GM19452 (cell line): Measurements from ENCODE around the gene PIK3R5.
A peak's percentile ranks its signal among the peaks of the same experiment; 100 is the strongest.

ENCODE experiments used
- ATAC-seq: cut with Tn5 transposase; IDR thresholded peaks from one replicate; pipeline ENCODE4 v1.9.1; 2021; ENCODE audit not compliant: unreplicated experiment

The PIK3R5 gene

GRCh38 chr17:8925141-8925540 lies 40.4 kb downstream of the PIK3R5 start:
- ATAC-seq, result no peak

DNA sequence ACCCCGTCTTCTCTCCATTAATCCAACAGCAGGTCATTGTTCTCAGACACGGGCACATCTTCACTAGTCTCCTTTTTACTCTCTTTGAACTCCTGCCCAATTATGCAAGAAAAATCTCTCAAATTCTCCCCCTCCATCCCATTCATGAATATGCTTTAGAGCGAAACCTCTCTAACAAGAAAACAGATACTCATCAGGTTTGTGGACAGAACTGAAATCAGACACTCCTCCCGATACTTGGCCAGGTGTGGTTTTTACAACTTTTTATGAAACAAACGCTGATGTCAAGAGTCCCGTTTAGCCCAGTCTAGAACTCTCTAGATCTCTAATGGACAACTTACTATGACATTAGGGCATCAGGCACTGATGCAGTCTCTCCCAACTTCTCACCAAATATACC lies 40.9 kb downstream of the PIK3R5 start:
- ATAC-seq, result peak; percentile 83

DNA sequence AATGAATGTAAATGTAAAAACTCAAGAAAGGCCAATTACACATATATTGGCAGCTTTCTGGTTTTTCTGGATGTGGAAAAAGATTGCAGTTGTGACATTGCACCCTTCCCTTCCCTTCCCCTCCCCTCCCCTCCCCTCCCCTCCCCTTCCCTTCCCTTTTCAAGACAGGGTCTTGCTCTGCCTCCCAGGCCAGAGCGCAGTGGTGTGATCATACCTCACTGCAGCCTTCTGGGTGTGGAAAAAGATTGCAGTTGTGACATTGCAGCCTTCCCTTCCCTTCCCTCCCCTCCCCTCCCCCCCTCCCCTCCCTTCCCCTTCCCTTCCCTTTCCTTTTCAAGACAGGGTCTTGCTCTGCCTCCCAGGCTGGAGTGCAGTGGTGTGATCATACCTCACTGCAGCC lies 41.7 kb downstream of the PIK3R5 start:
- no peak for ATAC-seq

DNA sequence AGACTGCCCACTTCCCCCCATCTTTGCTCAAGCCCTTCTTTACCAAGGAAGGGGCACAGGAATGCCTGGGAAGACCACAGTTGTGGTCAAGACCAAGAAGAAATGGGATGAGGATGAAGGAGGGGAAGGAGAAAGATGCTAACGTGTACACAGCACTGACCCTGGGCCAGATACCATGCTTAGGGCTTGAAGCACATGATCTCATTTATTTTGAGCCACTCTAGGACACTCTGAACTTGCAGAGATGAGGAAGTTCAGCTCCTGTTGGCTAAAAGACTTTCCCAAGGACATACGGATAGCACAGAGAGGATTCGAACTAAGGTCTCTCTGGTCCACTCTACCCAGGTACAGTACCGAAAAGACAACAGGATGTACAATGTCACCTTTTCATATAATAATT lies 42.6 kb downstream of the PIK3R5 start:
- ATAC-seq, result no peak

GRCh38 chr17:8922451-8922850 lies 43.1 kb downstream of the PIK3R5 start:
- no peak for ATAC-seq

DNA sequence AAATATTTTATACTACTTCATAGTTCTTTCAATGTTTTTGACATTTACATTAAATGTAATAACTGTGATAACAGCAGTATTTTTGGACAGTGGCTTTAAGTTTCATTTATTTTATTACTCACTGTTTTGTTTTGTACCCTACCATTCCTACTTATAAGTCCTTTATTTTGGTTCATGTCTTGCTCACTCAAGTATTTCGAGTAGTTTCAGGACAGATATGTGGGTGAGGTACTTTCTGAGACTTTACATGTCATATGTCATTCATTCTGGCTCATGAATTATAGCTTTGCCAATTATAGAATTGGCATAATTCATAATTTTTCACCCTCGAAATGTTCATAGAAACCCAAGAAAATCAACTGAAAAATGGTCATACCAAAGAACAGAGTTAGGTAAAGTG lies 44.4 kb downstream of the PIK3R5 start:
- no peak for ATAC-seq

GRCh38 chr17:8918807-8919465 lies 46.6 kb downstream of the PIK3R5 start:
- ATAC-seq, result no peak

DNA sequence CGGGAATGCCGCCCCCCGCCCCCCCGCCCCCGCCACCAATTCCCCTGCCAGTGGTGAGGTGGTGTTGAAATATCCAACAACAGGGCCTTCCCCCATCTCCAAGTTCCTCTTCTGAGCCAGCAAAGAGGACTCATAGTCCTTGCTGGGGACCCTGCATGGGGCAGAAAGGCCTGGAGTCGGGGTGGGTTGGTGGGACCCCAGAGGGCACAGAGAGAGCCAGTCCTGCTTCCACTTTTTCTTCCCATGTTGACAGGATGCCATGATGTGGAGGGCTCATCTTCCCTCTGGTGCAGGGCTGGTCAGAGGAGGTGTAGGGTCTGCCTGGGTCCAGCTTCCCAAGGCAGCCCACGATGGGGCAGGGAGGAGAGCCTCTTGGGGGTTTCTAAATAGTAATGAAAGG lies 49.0 kb downstream of the PIK3R5 start:
- ATAC-seq, result no peak

DNA sequence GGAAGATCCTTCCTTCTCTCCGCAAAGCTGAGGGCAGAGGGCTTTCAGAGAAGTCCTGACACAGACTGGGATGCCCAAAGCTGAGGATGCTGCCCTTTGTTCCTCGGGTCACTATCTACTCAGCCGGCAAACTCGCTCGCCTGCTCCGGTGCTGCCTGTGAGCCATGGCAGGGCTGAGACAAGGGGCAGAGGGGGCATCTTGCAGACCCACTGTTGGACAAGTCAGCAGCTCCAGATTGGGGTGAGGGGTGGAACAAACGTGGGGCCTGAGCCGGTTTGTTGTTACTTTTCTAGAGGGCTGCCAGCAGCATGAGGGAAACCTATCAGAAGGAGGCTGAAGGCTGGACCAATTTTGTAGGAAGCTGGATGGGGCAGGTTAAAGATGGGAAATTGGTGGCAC lies 51.0 kb downstream of the PIK3R5 start:
- ATAC-seq, result no peak

DNA sequence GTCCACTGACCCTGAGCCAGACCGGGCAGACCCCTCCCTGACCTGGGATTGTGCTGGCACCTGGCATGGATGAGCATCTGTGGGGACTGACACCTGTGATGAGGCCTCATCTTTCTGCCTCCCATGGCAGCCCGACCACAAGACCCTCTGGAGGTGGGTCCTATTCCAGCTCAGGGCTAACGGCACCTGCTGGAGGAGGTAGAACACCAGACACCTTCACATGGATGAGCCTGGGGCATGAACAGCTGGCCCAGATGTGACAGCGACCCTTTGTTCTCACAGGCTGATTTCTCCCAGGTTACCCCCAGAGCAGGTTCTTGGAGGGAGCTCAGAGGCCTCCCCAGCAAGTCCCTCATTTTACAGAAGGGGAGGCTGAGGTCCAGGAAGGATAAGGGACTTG lies 51.6 kb downstream of the PIK3R5 start:
- ATAC-seq, result no peak

DNA sequence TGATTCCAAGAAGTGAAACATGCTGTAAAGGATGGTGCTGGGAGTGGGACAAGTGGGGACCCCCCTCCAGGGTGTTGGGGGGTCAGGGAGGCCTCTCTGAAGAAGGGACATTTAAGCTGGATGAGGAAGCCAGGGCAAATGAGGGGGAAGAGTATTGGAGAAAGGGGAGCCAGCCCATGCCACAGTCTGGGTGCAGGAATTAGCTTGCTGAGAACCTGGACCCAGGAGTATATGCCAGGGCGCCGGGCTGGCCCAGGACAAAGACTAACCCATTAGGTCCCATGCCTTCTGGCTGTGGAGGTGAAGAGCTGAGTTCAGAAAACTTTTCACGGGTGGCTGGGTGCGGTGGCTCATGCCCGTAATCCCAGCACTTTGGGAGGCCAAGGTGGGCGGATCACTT lies 52.4 kb downstream of the PIK3R5 start:
- ATAC-seq, result no peak

GRCh38 chr17:8912084-8912981 lies 53.2 kb downstream of the PIK3R5 start:
- no peak for ATAC-seq

DNA sequence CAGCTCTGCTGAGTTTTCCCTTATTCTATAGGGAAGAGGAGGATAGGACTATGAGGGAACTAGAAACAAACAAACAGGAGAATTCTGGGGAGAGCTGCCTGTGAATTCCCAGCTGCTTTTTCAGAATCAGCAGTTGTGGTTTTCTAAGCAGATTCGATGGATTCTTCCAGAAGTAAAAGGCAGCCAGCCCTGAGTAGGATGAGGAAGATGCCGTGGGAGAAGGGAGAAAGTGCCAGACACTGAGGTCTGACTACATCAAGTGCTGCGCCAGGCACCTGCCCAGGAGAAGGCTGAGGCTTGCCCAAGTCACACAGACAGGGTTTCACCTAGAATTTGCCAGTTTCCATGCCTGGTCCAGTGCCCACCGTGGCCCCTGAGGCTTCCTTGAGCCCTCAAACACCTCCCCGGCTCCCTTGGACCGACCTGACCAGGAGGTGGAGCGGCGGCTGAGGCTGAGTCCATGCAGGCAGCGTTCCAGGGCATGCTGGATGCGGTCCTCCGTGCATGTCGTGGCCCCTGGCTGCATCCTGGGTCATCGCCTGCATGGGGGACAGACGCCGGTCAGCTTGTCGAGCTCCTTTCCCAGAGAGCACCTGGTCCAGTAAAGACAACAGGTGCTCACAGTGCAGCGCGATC lies 54.4 kb downstream of the PIK3R5 start:
- ATAC-seq, result no peak

- ATAC-seq, result no peak
Observed at GRCh38 chr17:8909586-8910270, 55.8 kb downstream of the PIK3R5 start.

DNA sequence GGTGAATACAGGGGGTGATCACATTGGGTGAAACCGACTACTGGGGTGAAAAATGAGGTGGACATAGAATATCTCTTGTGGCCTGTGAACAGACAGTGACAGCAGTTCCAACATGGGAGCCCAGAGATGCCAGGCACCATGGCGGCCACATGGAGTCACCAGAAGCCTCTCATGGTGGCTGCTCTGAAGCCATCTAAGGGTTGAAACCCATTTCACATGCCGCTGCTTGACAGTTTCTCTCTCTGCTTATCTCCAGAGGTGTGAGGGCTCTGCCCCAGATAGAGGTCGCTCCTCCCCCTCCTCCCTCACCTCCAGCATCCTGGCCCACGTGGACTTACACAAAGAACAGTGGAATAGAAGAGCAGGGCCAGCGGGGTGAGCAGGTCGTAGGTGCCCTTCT lies 60.2 kb downstream of the PIK3R5 start:
- no peak for ATAC-seq

DNA sequence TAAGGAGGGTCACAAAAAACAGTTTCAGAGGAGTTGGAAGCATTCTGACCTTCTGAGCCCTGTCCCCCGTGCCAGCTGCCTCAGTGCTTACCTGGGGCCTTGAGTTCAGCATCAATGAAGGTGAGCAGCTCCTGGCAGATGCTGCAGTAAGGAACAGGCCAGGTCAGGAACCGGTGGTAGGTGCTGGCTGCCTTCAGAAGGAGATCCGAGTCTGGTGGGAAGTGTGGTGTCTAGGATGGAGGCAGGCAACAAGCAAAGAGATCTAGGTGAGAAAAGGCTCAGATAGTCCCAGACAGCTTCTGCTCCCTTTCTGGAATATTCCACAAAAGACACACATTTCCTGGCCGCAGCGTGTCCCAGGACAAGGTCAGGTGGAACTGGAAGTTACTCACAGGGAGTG lies 60.8 kb downstream of the PIK3R5 start:
- ATAC-seq, result no peak

- no peak for ATAC-seq
Observed at GRCh38 chr17:8904201-8904600, 61.3 kb downstream of the PIK3R5 start.

DNA sequence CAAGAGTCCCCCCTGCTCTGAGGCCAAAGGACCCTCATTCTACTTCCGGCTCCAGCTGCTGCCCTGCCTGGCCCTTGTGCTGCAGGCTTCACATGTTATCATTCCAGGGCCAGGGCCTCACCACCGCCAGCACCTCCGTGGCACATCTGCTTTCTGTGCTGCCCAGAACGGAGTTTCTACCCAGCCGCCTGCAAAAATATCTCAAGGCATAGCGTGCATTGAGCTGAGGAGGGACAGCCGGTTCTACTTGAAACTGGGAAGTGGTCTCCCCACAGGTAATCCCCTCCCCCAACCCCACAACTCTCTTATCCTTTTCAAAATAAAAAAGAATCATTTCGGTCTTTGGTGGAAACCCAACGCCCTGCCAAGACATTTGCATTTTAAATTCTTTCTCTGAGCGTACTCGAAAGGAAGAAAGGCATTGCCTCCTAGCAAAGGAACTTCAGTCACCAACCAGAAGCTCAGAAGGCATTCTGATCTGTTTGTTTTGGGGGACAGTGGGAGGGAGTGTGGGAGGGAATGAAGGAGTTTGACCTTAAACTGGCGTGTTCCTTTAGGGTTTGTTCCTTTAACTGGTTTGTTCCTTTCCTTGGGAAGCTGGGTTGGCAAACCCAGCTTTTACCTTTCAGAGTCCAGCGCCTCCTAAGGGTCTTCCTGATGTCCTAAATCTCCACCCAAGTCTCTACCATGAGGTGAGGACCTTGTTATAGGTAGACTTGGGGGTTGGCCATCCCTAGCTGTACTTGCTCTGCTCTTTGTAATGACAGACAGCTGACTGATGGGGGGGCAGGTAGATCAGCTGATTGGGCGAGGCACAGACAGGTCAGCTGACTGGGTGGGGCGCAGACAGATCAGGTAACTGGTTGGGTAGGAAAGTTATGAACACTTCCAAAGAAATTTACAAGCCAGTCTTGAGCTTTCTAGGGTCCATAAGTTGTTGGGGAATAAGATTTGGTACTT lies 64.6 kb downstream of the PIK3R5 start:
- no peak for ATAC-seq

DNA sequence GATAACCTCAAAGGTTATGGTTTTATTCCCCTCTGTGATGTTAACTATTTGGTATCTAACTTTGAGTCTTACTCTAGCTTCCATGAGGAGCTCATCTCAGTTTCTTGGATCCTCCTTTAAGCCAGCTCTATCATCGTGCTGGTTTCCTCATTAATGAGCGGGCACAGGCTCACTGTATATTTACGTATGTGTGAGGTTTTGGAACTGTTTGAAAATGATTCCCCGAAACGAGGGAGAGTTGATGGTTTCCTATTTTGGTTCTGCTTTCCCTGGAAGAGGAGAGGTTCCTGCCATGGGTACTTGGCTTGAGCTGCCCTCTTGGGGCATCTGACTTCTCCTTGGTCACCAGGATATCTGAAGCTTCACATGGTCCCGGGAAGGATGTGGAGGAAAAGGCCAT lies 65.3 kb downstream of the PIK3R5 start:
- no peak for ATAC-seq

DNA sequence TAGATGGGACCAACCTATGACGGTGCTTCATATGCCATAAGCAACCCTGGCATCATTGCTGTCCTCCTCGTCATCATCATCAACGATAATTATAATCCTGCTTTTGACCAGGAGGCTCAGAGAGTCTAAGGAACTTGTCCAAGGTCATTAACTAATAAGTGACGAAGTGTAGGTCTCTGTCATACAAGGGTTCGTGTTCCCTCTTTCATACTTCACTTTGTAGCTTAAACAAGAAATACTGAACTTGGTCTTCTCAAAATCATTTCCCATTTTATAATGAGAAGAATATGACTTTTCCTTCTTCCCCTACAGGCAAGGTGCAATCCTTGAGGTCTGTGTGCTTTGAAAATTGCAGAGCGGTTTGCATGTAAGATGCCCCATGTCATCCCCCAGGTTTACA lies 66.9 kb downstream of the PIK3R5 start:
- ATAC-seq, result no peak
